ENCODE measurements around the gene TMEM131L. TPM values are rescaled to one million over a fixed set of nuclear protein-coding genes. Genes with fewer than 3 reads are reported as not detected.

TMEM131L gene
- total RNA-seq, 2 experiments from 2014 or later, result 51.8 to 57.2 TPM

GRCh38 chr4:153514688-153515426, 48.7 kb downstream of the TMEM131L start:
- H3K9me3 Mint-ChIP-seq, result no peaks in the 10 kb centered on the region
- H3K27me3 Mint-ChIP-seq, result no peaks in the 10 kb centered on the region
- peaks cover 33% of the 10 kb centered on the region for H3K36me3 Mint-ChIP-seq
- no peak overlapping the region for H3K4me3 Mint-ChIP-seq
- POLR2A ChIA-PET, result interaction anchor here (0.7 to 1.5 kb wide), 4 partner anchors 15 to 49 kb away, joined by 3 to 5 read pairs (median 3); partner anchors contain the start of gene TMEM131L
- peaks cover 40% of the 10 kb centered on the region for H3K4me1 Mint-ChIP-seq
- no peak overlapping the region for H3K27ac Mint-ChIP-seq
- no peak for DNase-seq
- no peak for ATAC-seq (ENCODE audit: low read depth)

GRCh38 chr4:153517159-153517558, 51.0 kb downstream of the TMEM131L start:
- Mint-ChIP-seq H3K36me3 (peaks cover 18% of the 10 kb centered on the region), H3K27ac (peak overlapping the region; percentile 38)

GRCh38 chr4:153518001-153518400, 51.8 kb downstream of the TMEM131L start:
- Mint-ChIP-seq H3K9me3 (no peaks in the 10 kb centered on the region), H3K36me3 (peaks cover 18% of the 10 kb centered on the region), H3K4me1 (peaks cover 65% of the 10 kb centered on the region), H3K27ac (peak overlapping the region; percentile 32), H3K27me3 (no peaks in the 10 kb centered on the region), H3K4me3 (peak overlapping the region; percentile 57)
- no peak for DNase-seq
- POLR2A ChIA-PET, result interaction anchor here (1.5 to 2.7 kb wide), 2 partner anchors 21 to 29 kb away, joined by 3 to 7 read pairs; no protein-coding TSS in a partner anchor
- no peak for ATAC-seq (ENCODE audit: low read depth)

More at GRCh38 chr4:153517159-153517558, 51.0 kb downstream of the TMEM131L start:
- ATAC-seq (ENCODE audit: low read depth) (no peak), DNase-seq (no peak)
- Mint-ChIP-seq H3K4me1 (peaks cover 62% of the 10 kb centered on the region), H3K27me3 (no peaks in the 10 kb centered on the region), H3K4me3 (no peak overlapping the region), H3K9me3 (no peaks in the 10 kb centered on the region)
- POLR2A ChIA-PET, result interaction anchor here (2.7 kb wide), 1 partner anchor 20 kb away, joined by 7 read pairs; no protein-coding TSS in a partner anchor

GRCh38 chr4:153518637-153519389, 52.7 kb downstream of the TMEM131L start:
- Mint-ChIP-seq H3K36me3 (peaks cover 15% of the 10 kb centered on the region), H3K4me3 (peak overlapping the region; percentile 57), H3K9me3 (no peaks in the 10 kb centered on the region), H3K27me3 (no peaks in the 10 kb centered on the region), H3K27ac (peak overlapping the region; percentile 88), H3K4me1 (peaks cover 68% of the 10 kb centered on the region)
- no peak for ATAC-seq (ENCODE audit: low read depth)
- no peak for DNase-seq
- POLR2A ChIA-PET, result interaction anchor here (1.5 to 2.7 kb wide), 2 partner anchors 21 to 30 kb away, joined by 3 to 7 read pairs; no protein-coding TSS in a partner anchor

- H3K27me3 Mint-ChIP-seq, result no peaks in the 10 kb centered on the region
- peaks cover 72% of the 10 kb centered on the region for H3K4me1 Mint-ChIP-seq
- H3K36me3 Mint-ChIP-seq, result peaks cover 15% of the 10 kb centered on the region
- peak overlapping the region; percentile 88 for H3K27ac Mint-ChIP-seq
- POLR2A ChIA-PET, result interaction anchor here (1.5 to 2.7 kb wide), 3 partner anchors 22 to 53 kb away, joined by 3 to 10 read pairs (median 7); partner anchors contain the start of gene TMEM131L
- H3K4me3 Mint-ChIP-seq, result peak overlapping the region; percentile 57
- no peak for DNase-seq
- no peaks in the 10 kb centered on the region for H3K9me3 Mint-ChIP-seq
- ATAC-seq (ENCODE audit: low read depth), result no peak
Measured at GRCh38 chr4:153519687-153520086, 53.5 kb downstream of the TMEM131L start.

- Mint-ChIP-seq H3K4me1 (peaks cover 74% of the 10 kb centered on the region), H3K4me3 (peak overlapping the region; percentile 72), H3K27me3 (no peaks in the 10 kb centered on the region), H3K36me3 (peaks cover 12% of the 10 kb centered on the region), H3K9me3 (no peaks in the 10 kb centered on the region), H3K27ac (peak overlapping the region; percentile 88)
- POLR2A ChIA-PET, result interaction anchor here (1.6 kb wide), 1 partner anchor 54 kb away, joined by 10 read pairs; the partner anchor contains the start of gene TMEM131L
- no peak for DNase-seq
- no peak for ATAC-seq (ENCODE audit: low read depth)
Measured at GRCh38 chr4:153520227-153520626, 54.1 kb downstream of the TMEM131L start.

- no peaks in the 10 kb centered on the region for H3K9me3 Mint-ChIP-seq
- peak overlapping the region; percentile 88 for H3K27ac Mint-ChIP-seq
- H3K4me1 Mint-ChIP-seq, result peaks cover 73% of the 10 kb centered on the region
- peaks cover 14% of the 10 kb centered on the region for H3K36me3 Mint-ChIP-seq
- ATAC-seq (ENCODE audit: low read depth), result no peak
- H3K27me3 Mint-ChIP-seq, result no peaks in the 10 kb centered on the region
- DNase-seq, result no peak
- H3K4me3 Mint-ChIP-seq, result peak overlapping the region; percentile 72
- POLR2A ChIA-PET, result interaction anchor here (1.1 to 2.6 kb wide), 4 partner anchors 19 to 54 kb away, joined by 3 to 10 read pairs (median 6); partner anchors contain the start of gene TMEM131L
Measured at GRCh38 chr4:153520801-153521329, 54.7 kb downstream of the TMEM131L start.

- H3K27me3 Mint-ChIP-seq, result no peaks in the 10 kb centered on the region
- peaks cover 18% of the 10 kb centered on the region for H3K36me3 Mint-ChIP-seq
- DNase-seq (no peak), ATAC-seq (ENCODE audit: low read depth) (peak; percentile 21)
- H3K4me3 Mint-ChIP-seq, result peak overlapping the region; percentile 72
- POLR2A ChIA-PET, result interaction anchor here (1.0 to 5.1 kb wide), 8 partner anchors 9 to 82 kb away, joined by 3 to 45 read pairs (median 4); partner anchors contain the start of gene TMEM131L
- H3K4me1 Mint-ChIP-seq, result peaks cover 78% of the 10 kb centered on the region
- H3K9me3 Mint-ChIP-seq, result no peaks in the 10 kb centered on the region
- H3K27ac Mint-ChIP-seq, result peak overlapping the region; percentile 88
Measured at GRCh38 chr4:153521478-153521877, 55.3 kb downstream of the TMEM131L start.

- Mint-ChIP-seq H3K4me1 (peaks cover 83% of the 10 kb centered on the region), H3K36me3 (peaks cover 24% of the 10 kb centered on the region), H3K9me3 (peaks cover 1% of the 10 kb centered on the region), H3K4me3 (peak overlapping the region; percentile 72), H3K27ac (peak overlapping the region; percentile 88), H3K27me3 (no peaks in the 10 kb centered on the region)
- peak; percentile 88 for ATAC-seq (ENCODE audit: low read depth)
- peak; percentile 78 for DNase-seq
- POLR2A ChIA-PET, result interaction anchor here (0.9 to 5.1 kb wide), 13 partner anchors 9 to 177 kb away, joined by 3 to 45 read pairs (median 4); partner anchors contain the start of gene TMEM131L
Measured at GRCh38 chr4:153521999-153522801, 56.0 kb downstream of the TMEM131L start.

GRCh38 chr4:153522802-153523094, 56.6 kb downstream of the TMEM131L start:
- POLR2A ChIA-PET, result interaction anchor here (0.8 to 5.1 kb wide), 11 partner anchors 13 to 177 kb away, joined by 3 to 45 read pairs (median 6); partner anchors contain the start of gene TMEM131L
- peaks cover 85% of the 10 kb centered on the region for H3K4me1 Mint-ChIP-seq
- H3K9me3 Mint-ChIP-seq, result peaks cover 1% of the 10 kb centered on the region
- peak overlapping the region; percentile 88 for H3K27ac Mint-ChIP-seq
- no peaks in the 10 kb centered on the region for H3K27me3 Mint-ChIP-seq
- DNase-seq (peak; percentile 48), ATAC-seq (ENCODE audit: low read depth) (peak; percentile 62)
- peaks cover 27% of the 10 kb centered on the region for H3K36me3 Mint-ChIP-seq
- H3K4me3 Mint-ChIP-seq, result peak overlapping the region; percentile 72

GRCh38 chr4:153523164-153523796, 57.1 kb downstream of the TMEM131L start:
- peaks cover 86% of the 10 kb centered on the region for H3K4me1 Mint-ChIP-seq

More at GRCh38 chr4:153523164-153523796, 57.1 kb downstream of the TMEM131L start:
- peaks cover 26% of the 10 kb centered on the region for H3K36me3 Mint-ChIP-seq
- H3K4me3 Mint-ChIP-seq, result peak overlapping the region; percentile 72
- no peak for DNase-seq
- no peak for ATAC-seq (ENCODE audit: low read depth)
- H3K27me3 Mint-ChIP-seq, result no peaks in the 10 kb centered on the region
- POLR2A ChIA-PET, result interaction anchor here (0.8 to 5.1 kb wide), 10 partner anchors 13 to 178 kb away, joined by 3 to 45 read pairs (median 7); partner anchors contain the start of gene TMEM131L
- peaks cover 1% of the 10 kb centered on the region for H3K9me3 Mint-ChIP-seq
- H3K27ac Mint-ChIP-seq, result peak overlapping the region; percentile 88
